ENCODE measurements around the gene HIVEP1. TPM values are rescaled to one million over a fixed set of nuclear protein-coding genes. Genes with fewer than 3 reads are reported as not detected.

Gene HIVEP1
- total RNA-seq, 2 donors from 2014 or later: 35.2 to 38.0 TPM

DNA sequence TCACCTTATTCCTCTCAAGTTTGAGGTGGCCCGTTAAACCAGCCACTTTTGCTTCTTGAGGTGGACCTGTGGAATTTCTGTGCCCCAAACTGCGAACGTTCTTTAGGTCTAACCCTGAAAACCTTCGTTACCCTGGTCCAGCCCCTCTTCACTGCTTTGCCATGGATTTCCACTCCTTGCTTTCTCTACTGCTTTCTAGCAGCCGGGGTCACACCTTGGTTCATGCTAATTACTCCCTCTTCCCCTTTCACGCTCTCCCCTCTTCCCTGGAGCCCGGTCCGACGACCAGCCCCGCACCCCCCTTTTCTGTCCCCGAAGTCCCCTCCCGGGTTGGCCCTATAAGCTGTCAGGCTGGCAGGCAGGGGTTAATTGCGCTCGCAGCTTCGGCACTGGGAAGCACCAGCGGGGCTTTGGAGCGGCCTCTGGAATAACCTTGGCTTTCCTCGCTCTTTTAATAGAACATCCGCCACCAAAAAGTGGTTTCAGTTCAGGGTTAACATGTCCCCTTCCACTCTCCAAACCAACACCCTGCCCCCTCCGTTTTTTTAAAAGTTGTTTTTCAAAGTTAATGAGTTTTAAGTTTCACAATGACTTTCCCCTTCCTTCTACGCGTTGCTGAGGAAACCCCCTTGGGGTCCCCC, 1.4 kb upstream of the HIVEP1 start:
- peak; percentile 66 for DNase-seq (ENCODE audit: low spot score)
- no peaks in the 10 kb centered on the region for H3K4me1 ChIP-seq (replicated peaks)
- H3K36me3 ChIP-seq: no peaks in the 10 kb centered on the region
- intact Hi-C loops (cut with DNase I): loop anchor here (10.0 kb wide), 1 partner anchor 426 kb away; no protein-coding TSS in a partner anchor
- WGBS: 1% methylated on average over 22 of the region's 22 CpGs
- TF ChIP-seq POLR2A (IDR thresholded peaks at IDR 0.05) (peak; percentile 26), POLR2AphosphoS5 (IDR thresholded peaks at IDR 0.05) (no peak)
- no peaks in the 10 kb centered on the region for H3K9me3 ChIP-seq
- H3K27me3 ChIP-seq (replicated peaks; ENCODE audit: insufficient read depth): no peaks in the 10 kb centered on the region
- peak overlapping the region; percentile 77 to 84 for H3K4me3 ChIP-seq
- peak overlapping the region; percentile 96 to 98 for H3K27ac ChIP-seq

DNA sequence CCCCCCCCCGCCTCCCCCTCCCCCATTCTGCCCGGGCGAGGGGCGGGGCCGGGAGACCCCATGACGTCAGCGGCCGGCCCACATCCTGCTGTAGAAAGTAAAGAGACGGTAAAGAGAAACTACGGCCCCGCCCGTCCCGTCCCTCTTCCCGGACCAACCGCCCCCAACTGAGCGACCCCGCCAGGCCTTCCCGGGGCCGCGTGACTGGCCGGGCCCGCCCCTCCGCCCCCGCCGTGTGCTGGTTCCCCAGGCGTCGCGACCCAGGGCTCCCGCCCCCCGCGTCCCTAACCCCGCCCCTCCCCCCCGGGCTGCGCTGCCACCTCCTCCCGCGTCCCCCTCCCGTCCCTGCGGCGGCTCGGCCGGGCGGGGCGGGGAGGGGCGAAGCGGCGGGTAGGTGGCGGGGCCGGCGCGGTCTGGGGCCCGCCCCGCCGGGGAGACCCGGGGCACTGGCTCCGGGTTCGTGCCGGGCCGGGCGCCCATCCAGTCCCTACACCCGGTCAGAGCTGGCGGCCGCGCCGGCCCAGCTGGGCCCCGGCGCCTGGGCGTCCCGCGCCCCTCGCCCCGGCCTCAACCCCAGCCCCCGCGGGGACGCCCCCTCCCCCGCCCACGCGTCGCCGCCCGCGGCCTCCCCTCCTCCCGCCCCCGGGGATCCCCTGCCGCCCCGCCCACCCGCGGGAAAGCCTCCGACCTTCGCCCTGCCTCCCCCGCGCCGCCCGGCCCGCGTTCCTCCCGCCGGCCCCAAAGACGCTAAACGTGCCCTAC, 655 bp upstream of the HIVEP1 start:
- DNase-seq (ENCODE audit: low spot score): peak; percentile 98
- intact Hi-C loops (cut with DNase I): loop anchor here (10.0 kb wide), 1 partner anchor 427 kb away; no protein-coding TSS in a partner anchor
- Histone ChIP-seq H3K4me1 (replicated peaks) (no peaks in the 10 kb centered on the region), H3K36me3 (no peaks in the 10 kb centered on the region), H3K27me3 (replicated peaks; ENCODE audit: insufficient read depth) (no peaks in the 10 kb centered on the region), H3K9me3 (no peaks in the 10 kb centered on the region), H3K4me3 (peak overlapping the region; percentile 77 to 84), H3K27ac (peak overlapping the region; percentile 96 to 98)
- TF ChIP-seq POLR2AphosphoS5 (IDR thresholded peaks at IDR 0.05): peak; percentile 32
- TF ChIP-seq, protein P1, sequence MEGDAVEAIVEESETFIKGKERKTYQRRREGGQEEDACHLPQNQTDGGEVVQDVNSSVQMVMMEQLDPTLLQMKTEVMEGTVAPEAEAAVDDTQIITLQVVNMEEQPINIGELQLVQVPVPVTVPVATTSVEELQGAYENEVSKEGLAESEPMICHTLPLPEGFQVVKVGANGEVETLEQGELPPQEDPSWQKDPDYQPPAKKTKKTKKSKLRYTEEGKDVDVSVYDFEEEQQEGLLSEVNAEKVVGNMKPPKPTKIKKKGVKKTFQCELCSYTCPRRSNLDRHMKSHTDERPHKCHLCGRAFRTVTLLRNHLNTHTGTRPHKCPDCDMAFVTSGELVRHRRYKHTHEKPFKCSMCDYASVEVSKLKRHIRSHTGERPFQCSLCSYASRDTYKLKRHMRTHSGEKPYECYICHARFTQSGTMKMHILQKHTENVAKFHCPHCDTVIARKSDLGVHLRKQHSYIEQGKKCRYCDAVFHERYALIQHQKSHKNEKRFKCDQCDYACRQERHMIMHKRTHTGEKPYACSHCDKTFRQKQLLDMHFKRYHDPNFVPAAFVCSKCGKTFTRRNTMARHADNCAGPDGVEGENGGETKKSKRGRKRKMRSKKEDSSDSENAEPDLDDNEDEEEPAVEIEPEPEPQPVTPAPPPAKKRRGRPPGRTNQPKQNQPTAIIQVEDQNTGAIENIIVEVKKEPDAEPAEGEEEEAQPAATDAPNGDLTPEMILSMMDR (IDR thresholded peaks at IDR 0.05): no peak
- 1% methylated on average over 27 of the region's 99 CpGs for WGBS

DNA sequence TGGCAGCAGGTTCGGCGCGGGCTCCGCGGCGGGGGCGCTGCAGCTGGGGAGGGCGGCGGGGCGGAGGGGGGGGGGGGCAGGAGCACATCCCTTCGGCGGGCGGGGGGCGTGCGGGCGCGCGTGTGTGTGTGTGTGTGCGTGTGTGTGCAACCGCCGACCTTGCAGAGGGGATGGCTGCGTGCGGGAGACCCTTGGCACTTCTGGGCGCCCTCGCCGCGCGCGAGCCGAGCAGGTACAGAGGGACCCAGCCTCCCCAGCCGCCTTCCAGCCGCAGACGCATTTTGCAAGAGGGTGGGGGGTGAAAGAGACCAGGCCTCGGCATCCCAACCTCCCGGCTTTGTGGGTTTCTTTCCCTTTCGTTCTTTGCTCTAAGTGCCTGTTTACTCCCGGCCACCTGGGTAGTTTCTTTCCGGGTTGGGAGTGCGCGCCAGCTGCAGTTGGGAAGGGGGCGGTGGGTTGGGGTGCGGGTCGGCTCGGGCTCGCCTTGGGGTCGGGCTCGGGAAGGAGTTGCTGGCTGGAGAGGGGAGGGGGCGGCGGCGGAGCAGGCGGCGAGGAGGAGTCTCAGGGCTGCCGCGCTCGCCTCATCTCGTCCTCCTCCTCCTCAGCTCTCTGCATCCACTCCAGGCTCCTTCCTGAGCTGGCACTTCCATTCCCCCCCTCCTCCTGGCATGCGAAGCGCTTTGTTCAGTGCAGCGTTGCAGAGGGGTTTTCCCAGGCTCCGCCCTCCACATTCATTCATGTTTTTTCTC, 620 bp downstream of the HIVEP1 start:
- under 1% methylated on average over 41 of the region's 60 CpGs for WGBS
- Histone ChIP-seq H3K27ac (peak overlapping the region; percentile 96 to 98), H3K4me1 (replicated peaks) (no peaks in the 10 kb centered on the region), H3K9me3 (no peaks in the 10 kb centered on the region), H3K27me3 (replicated peaks; ENCODE audit: insufficient read depth) (no peaks in the 10 kb centered on the region), H3K36me3 (no peaks in the 10 kb centered on the region), H3K4me3 (peak overlapping the region; percentile 77 to 84)
- TF ChIP-seq POLR2A (IDR thresholded peaks at IDR 0.05) (peak; percentile 63), POLR2AphosphoS5 (IDR thresholded peaks at IDR 0.05) (peak; percentile 79)
- TF ChIP-seq, protein P1 (IDR thresholded peaks at IDR 0.05): no peak
- intact Hi-C loops (cut with DNase I): loop anchor here (10.0 kb wide), 1 partner anchor 428 kb away; no protein-coding TSS in a partner anchor
- peak; percentile 77 for DNase-seq (ENCODE audit: low spot score)

DNA sequence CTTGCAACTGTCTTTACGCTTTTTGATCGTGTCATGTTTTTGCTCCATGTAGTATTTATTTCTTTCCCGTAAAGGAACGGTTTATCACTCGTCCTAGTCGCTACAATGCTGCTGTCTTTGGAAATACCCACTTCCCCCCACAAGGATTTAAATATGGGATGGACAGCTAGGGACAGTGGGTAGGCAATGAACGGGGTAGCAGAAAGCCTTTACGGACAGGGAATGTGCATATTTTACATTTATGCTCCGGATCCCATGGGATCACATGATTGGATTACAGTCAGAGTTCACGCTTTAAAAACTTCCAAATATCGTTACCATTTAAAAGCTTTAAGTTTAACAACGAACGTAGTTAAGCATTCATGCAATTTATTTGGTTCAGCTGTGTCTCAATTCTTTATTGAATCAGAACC, 1.2 kb downstream of the HIVEP1 start:
- Histone ChIP-seq H3K4me1 (replicated peaks) (no peaks in the 10 kb centered on the region), H3K4me3 (peak overlapping the region; percentile 77 to 84), H3K27ac (peak overlapping the region; percentile 96 to 98), H3K27me3 (replicated peaks; ENCODE audit: insufficient read depth) (no peaks in the 10 kb centered on the region), H3K9me3 (no peaks in the 10 kb centered on the region), H3K36me3 (no peaks in the 10 kb centered on the region)
- WGBS: 2% methylated on average over 13 of the region's 13 CpGs
- DNase-seq (ENCODE audit: low spot score): no peak
- intact Hi-C loops (cut with DNase I): loop anchor here (10.0 kb wide), 1 partner anchor 429 kb away; no protein-coding TSS in a partner anchor
- TF ChIP-seq, protein P1 (IDR thresholded peaks at IDR 0.05): no peak
- TF ChIP-seq POLR2A (IDR thresholded peaks at IDR 0.05) (no peak), POLR2AphosphoS5 (IDR thresholded peaks at IDR 0.05) (no peak)

All from prostate gland (tissue), 2 donors.